Cardiac septum (tissue), 1 donor: ENCODE measurements around the gene SSBP3. TPM values are rescaled to one million over a fixed set of nuclear protein-coding genes. Genes with fewer than 3 reads are reported as not detected.
A peak's percentile ranks its signal among the peaks of the same experiment; 100 is the strongest.
"Not testable (repeated sequence)": the region's sequence is repeated elsewhere in the genome, so short reads cannot be mapped to it uniquely, and the experiment has no call there.

Source experiments
- DNase-seq: peaks from one replicate; pipeline ENCODE4 v3.0.0-alpha.2; 2020; ENCODE audit warnings: low spot score
- intact Hi-C: fragments of 100-400 bp; cut with DNase I; formaldehyde crosslinking; loops from one replicate; pipeline ENCODE4 v1.14.0; 2022
- long read RNA-seq: library from polyadenylated mRNA; unstranded; transcript quantifications from one replicate; pipeline ENCODE4 v2.0.0, GENCODE V29; 2021
- total RNA-seq: library from RNA; stranded (reverse); fragmentation: NEBNext Ultra II Directional; extraction: Animal tissue kit (Norgen Biotek cat#: 25700); gene quantifications from one replicate; pipeline ENCODE4 v1.2.1, GENCODE V29; 2021
- donor health status: DM: no; HTN: no; CAD: no.

Gene SSBP3
- total RNA-seq: 45.4 TPM
- long read RNA-seq, transcript SSBP3-203 (17 exons, 1,578 nt): major isoform, 10 of 64 reads
- long read RNA-seq, partial matches to known transcripts: 11 of 64 reads
- long read RNA-seq, other reads (novel, unspliced or antisense): 41 of 64 reads

GRCh38 chr1:54406339-54407153 is at the start of gene SSBP3:
TSS of gene SSBP3 (minus strand) at chr1:54406394.
- peak; percentile 97 for DNase-seq
- intact Hi-C loops: loop anchor here (1.0 to 10.0 kb wide), 6 partner anchors 48 to 522 kb away; partner anchors contain the start of gene YIPF1

GRCh38 chr1:54453509-54453908 is 47.3 kb upstream of the SSBP3 start:
- intact Hi-C loops: no loop called here

GRCh38 chr1:54453022-54453421 is 46.8 kb upstream of the SSBP3 start:
- intact Hi-C loops: no loop called here
- DNase-seq: no peak

More at GRCh38 chr1:54453509-54453908, 47.3 kb upstream of the SSBP3 start:
- DNase-seq: no peak

- intact Hi-C loops, DNase-seq: not testable (repeated sequence)
Measured at GRCh38 chr1:54449431-54449830, 43.2 kb upstream of the SSBP3 start.

GRCh38 chr1:54448801-54449200 is 42.6 kb upstream of the SSBP3 start:
- intact Hi-C loops, DNase-seq: not testable (repeated sequence)

- DNase-seq, intact Hi-C loops: not testable (repeated sequence)
Measured at GRCh38 chr1:54447081-54447480, 40.9 kb upstream of the SSBP3 start.

GRCh38 chr1:54442185-54442584 is 36.0 kb upstream of the SSBP3 start:
- intact Hi-C loops: no loop called here
- DNase-seq: no peak

- intact Hi-C loops: no loop called here
- DNase-seq: no peak
Measured at GRCh38 chr1:54439550-54440223, 33.5 kb upstream of the SSBP3 start.

- intact Hi-C loops: no loop called here
- DNase-seq: no peak
Measured at GRCh38 chr1:54437783-54438182, 31.6 kb upstream of the SSBP3 start.

GRCh38 chr1:54436826-54437225 is 30.6 kb upstream of the SSBP3 start:
- DNase-seq: no peak
- intact Hi-C loops: no loop called here

GRCh38 chr1:54429838-54430237 is 23.6 kb upstream of the SSBP3 start:
- no peak for DNase-seq
- intact Hi-C loops: no loop called here

GRCh38 chr1:54428837-54429518 is 22.8 kb upstream of the SSBP3 start:
- intact Hi-C loops: no loop called here
- DNase-seq: no peak

- no peak for DNase-seq
- intact Hi-C loops: no loop called here
Measured at GRCh38 chr1:54425152-54425584, 19.0 kb upstream of the SSBP3 start.

GRCh38 chr1:54424398-54424797 is 18.2 kb upstream of the SSBP3 start:
- DNase-seq: no peak
- intact Hi-C loops: no loop called here

GRCh38 chr1:54421101-54421504 is 14.9 kb upstream of the SSBP3 start:
- intact Hi-C loops: no loop called here

GRCh38 chr1:54418598-54418997 is 12.4 kb upstream of the SSBP3 start:
- intact Hi-C loops, DNase-seq: not testable (repeated sequence)

More at GRCh38 chr1:54421101-54421504, 14.9 kb upstream of the SSBP3 start:
- no peak for DNase-seq

GRCh38 chr1:54417123-54417522 is 10.9 kb upstream of the SSBP3 start:
- intact Hi-C loops: no loop called here
- no peak for DNase-seq

- intact Hi-C loops: no loop called here
- no peak for DNase-seq
Measured at GRCh38 chr1:54416435-54416834, 10.2 kb upstream of the SSBP3 start.

- intact Hi-C loops: no loop called here
- no peak for DNase-seq
Measured at GRCh38 chr1:54415991-54416390, 9.8 kb upstream of the SSBP3 start.

- DNase-seq: no peak
- intact Hi-C loops: no loop called here
Measured at GRCh38 chr1:54415533-54415932, 9.3 kb upstream of the SSBP3 start.
